ENCODE results near the gene FTO. TPM values are rescaled to one million over a fixed set of nuclear protein-coding genes. Genes with fewer than 3 reads are reported as not detected.

The FTO gene
- total and polyA plus RNA-seq, 2 of the 8 experiments (the other 6 are each of a cell fraction or from before 2014, with no cell fraction given), result 34.5 to 59.8 TPM

- TF ChIP-seq CBX8 (IDR thresholded peaks at IDR 0.05; ENCODE audit: borderline replicate concordance, low read depth, low read length) (no peak), USF2 (IDR thresholded peaks at IDR 0.05; ENCODE audit: low read length) (no peak)
- TF ChIP-seq, protein P1, sequence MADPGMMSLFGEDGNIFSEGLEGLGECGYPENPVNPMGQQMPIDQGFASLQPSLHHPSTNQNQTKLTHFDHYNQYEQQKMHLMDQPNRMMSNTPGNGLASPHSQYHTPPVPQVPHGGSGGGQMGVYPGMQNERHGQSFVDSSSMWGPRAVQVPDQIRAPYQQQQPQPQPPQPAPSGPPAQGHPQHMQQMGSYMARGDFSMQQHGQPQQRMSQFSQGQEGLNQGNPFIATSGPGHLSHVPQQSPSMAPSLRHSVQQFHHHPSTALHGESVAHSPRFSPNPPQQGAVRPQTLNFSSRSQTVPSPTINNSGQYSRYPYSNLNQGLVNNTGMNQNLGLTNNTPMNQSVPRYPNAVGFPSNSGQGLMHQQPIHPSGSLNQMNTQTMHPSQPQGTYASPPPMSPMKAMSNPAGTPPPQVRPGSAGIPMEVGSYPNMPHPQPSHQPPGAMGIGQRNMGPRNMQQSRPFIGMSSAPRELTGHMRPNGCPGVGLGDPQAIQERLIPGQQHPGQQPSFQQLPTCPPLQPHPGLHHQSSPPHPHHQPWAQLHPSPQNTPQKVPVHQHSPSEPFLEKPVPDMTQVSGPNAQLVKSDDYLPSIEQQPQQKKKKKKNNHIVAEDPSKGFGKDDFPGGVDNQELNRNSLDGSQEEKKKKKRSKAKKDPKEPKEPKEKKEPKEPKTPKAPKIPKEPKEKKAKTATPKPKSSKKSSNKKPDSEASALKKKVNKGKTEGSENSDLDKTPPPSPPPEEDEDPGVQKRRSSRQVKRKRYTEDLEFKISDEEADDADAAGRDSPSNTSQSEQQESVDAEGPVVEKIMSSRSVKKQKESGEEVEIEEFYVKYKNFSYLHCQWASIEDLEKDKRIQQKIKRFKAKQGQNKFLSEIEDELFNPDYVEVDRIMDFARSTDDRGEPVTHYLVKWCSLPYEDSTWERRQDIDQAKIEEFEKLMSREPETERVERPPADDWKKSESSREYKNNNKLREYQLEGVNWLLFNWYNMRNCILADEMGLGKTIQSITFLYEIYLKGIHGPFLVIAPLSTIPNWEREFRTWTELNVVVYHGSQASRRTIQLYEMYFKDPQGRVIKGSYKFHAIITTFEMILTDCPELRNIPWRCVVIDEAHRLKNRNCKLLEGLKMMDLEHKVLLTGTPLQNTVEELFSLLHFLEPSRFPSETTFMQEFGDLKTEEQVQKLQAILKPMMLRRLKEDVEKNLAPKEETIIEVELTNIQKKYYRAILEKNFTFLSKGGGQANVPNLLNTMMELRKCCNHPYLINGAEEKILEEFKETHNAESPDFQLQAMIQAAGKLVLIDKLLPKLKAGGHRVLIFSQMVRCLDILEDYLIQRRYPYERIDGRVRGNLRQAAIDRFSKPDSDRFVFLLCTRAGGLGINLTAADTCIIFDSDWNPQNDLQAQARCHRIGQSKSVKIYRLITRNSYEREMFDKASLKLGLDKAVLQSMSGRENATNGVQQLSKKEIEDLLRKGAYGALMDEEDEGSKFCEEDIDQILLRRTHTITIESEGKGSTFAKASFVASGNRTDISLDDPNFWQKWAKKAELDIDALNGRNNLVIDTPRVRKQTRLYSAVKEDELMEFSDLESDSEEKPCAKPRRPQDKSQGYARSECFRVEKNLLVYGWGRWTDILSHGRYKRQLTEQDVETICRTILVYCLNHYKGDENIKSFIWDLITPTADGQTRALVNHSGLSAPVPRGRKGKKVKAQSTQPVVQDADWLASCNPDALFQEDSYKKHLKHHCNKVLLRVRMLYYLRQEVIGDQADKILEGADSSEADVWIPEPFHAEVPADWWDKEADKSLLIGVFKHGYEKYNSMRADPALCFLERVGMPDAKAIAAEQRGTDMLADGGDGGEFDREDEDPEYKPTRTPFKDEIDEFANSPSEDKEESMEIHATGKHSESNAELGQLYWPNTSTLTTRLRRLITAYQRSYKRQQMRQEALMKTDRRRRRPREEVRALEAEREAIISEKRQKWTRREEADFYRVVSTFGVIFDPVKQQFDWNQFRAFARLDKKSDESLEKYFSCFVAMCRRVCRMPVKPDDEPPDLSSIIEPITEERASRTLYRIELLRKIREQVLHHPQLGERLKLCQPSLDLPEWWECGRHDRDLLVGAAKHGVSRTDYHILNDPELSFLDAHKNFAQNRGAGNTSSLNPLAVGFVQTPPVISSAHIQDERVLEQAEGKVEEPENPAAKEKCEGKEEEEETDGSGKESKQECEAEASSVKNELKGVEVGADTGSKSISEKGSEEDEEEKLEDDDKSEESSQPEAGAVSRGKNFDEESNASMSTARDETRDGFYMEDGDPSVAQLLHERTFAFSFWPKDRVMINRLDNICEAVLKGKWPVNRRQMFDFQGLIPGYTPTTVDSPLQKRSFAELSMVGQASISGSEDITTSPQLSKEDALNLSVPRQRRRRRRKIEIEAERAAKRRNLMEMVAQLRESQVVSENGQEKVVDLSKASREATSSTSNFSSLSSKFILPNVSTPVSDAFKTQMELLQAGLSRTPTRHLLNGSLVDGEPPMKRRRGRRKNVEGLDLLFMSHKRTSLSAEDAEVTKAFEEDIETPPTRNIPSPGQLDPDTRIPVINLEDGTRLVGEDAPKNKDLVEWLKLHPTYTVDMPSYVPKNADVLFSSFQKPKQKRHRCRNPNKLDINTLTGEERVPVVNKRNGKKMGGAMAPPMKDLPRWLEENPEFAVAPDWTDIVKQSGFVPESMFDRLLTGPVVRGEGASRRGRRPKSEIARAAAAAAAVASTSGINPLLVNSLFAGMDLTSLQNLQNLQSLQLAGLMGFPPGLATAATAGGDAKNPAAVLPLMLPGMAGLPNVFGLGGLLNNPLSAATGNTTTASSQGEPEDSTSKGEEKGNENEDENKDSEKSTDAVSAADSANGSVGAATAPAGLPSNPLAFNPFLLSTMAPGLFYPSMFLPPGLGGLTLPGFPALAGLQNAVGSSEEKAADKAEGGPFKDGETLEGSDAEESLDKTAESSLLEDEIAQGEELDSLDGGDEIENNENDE (IDR thresholded peaks at IDR 0.05; ENCODE audit: insufficient replicate concordance, low read length), result no peak
Measured at GRCh38 chr16:53924331-53925106, 220.6 kb downstream of the FTO start (continued).

All from H1 (cell line).